Forelimb muscle (tissue), 1 donor: Measurements from ENCODE around the gene MCL1. TPM values are rescaled to one million over a fixed set of nuclear protein-coding genes. Genes with fewer than 3 reads are reported as not detected.
A peak's percentile ranks its signal among the peaks of the same experiment; 100 is the strongest.
"Not testable (repeated sequence)": the region's sequence is repeated elsewhere in the genome, so short reads cannot be mapped to it uniquely, and the experiment has no call there.

Source experiments
- DNase-seq: peaks from one replicate; pipeline ENCODE4 v3.0.0-alpha.2; 2013; ENCODE audit warnings: low read depth
- polyA plus RNA-seq: library from polyadenylated mRNA; unstranded; fragments of 120-200 nt; gene quantifications from one replicate; pipeline ENCODE4 v1.2.1, GENCODE V29; 2013; ENCODE audit not compliant: insufficient read length

The MCL1 gene
- 126 TPM for polyA plus RNA-seq

DNA sequence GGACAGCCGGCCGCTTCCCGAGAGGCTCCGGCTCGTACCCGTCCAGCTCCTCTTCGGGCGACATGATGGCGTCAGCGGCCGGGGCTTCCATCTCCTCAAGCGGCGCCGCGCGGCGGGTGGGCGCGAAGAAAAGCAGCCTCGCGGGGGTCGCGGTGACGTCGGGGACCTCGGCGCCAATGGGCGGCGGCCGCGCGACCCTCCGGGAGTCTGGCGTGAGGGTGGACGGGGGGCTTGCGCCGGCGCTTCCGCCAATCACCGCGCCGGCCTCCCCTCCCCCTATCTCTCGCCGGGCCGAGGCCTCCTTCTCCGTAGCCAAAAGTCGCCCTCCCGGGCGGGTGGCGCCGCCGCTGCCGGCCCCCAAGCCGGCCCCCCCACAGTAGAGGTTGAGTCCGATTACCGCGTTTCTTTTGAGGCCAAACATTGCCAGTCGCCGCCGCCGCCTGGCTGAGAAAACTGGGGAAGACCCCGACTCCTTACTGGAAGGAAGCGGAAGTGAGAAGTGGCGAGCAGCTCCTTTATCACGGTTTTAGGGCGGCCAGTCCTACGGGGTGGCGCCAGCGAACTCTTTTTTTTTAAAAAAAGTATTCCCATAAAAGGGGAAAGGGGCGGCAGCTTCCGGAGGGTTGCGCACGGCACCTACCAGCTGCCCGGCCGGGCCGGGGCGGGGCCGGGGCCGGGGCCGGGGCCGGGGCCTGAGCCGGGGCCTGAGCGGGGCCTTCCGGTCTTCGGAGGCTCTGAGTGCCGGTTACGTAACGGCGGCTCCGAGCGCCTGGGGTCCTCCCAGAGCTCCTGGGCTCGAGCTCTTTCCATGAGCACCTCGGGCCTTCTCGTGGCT lies at the start of gene MCL1:
Gene MCL1, minus strand, starts transcription at position 501 of the 835 bp plus-strand sequence. Its CDS starts 80 bp downstream, at position 421.
- peak; percentile 86 for DNase-seq

DNA sequence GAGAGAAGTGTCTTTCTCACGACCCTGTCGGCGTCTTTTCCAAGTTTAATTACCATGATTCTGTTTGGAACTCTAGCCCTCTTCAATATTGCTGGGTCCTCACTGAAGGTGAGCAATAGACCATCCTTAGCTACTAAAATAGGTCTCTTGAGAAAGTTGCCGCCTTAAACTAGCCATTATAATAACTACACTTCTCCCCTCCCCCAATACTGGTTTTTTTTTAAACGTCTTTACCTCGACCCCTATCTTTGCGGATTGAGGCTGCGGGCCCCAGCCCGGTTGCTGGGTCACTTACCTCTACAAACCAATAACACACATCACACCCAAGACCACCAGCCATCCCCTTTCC lies 49.3 kb upstream of the MCL1 start:
- no peak for DNase-seq

- DNase-seq = no peak
Observed at GRCh38 chr1:150627826-150628410, 48.5 kb upstream of the MCL1 start.

DNA sequence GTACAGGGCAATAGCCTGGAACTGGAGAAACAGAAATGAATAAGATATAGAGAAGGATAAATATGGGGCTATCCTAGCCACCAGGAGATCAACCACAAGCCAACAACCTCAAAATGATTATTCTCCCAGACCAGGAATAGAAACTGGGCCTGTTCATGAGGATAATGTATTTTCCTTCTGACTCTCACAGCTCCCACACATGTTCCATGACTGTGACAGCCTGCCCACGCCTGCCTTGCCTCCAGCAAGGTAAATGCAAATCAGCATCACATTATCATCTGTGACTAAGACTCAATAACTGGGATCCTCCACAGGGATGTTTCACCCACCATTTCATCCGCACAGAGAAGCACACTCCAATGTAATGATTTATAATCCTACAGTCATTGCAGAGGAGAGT lies 46.7 kb upstream of the MCL1 start:
- no peak for DNase-seq

GRCh38 chr1:150624546-150624945 lies 45.1 kb upstream of the MCL1 start:
- not testable (repeated sequence) for DNase-seq

- not testable (repeated sequence) for DNase-seq
Observed at GRCh38 chr1:150624134-150624533, 44.7 kb upstream of the MCL1 start.

DNA sequence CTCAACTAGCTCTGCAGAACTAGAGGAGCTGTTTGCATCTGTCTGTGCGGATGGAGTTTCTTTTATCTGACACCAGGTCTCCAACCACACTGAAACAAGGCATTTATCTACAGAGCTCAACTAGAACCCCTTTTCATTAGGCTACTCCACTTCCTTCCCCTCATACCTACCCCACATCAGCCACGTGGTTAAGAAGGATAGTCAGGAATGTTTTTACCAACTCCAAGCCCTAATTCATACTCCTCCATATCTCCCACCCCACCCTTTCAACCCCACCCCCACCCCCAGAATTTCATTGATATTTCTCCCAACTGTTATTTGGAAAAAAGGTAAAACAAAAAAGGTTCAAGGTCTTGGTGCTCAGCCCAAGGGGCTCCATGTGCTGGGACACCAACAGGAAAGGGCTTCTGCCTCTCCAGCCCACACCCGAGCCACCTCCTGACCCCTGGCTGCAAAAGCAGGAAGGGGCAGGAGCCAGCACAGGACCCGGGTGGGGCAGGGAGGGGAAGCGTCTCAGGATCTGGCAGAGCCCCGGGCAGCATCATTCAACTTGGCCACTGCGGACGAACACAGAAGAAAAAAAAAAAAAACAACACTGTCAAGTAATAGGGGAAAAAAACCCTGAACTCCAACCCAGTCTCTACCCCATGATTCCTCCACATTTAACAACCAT lies 43.0 kb upstream of the MCL1 start:
- no peak for DNase-seq

DNA sequence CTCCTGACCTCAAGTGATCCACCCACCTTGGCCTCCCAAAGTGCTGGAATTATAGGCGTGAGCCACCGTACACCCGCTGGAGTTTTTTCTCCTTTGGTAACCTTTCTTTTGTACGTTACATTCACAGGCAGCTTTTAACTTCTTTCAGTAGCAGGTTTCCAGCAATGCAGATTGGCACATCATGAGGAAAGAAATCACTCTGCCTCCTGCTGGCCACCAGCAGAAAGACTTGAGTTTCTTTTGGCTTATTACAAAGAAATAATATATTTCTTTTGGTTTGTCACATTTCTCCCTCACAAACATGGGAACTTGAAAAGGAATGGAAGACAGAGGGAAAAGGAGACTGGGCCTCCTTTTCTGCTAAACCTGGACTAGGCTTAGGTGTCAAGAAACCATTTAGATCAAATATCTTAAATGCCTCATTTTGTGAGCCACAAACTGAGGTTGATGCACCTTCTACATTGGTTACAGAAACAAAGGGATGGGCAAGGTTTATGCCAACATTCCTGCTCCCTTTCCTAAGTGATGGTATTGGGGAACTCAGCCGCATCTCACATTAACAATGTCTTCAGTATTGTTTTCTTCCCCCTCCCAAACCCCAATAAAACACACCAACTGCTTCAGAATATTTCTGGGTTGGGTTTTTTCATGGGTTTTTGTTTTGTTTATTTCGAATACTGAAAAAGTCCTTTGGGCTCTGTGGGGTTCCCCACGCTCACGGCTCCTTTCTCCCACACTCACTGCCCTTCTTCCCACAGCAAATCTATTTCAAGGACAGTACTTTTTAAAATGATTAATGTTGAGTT lies 42.3 kb upstream of the MCL1 start:
- no peak for DNase-seq

DNA sequence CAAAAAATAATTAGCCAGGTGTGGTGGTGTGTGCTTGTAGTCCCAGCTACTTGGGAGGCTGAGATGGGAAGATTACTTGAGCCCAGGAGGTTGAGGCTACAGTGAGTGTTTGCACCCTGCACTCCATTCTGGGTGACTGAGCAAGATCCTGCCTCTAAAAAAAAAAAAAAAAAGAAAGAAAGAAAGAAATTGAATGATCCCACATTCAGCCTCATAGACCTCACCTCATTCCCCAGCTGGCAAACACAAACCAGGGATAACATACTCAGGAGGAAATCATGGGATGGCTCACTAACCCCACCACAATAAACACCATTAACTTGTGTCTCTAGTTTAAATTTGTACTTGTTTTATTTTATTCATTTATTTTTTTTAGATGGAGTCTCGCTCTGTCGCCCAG lies 41.5 kb upstream of the MCL1 start:
- DNase-seq = no peak

DNA sequence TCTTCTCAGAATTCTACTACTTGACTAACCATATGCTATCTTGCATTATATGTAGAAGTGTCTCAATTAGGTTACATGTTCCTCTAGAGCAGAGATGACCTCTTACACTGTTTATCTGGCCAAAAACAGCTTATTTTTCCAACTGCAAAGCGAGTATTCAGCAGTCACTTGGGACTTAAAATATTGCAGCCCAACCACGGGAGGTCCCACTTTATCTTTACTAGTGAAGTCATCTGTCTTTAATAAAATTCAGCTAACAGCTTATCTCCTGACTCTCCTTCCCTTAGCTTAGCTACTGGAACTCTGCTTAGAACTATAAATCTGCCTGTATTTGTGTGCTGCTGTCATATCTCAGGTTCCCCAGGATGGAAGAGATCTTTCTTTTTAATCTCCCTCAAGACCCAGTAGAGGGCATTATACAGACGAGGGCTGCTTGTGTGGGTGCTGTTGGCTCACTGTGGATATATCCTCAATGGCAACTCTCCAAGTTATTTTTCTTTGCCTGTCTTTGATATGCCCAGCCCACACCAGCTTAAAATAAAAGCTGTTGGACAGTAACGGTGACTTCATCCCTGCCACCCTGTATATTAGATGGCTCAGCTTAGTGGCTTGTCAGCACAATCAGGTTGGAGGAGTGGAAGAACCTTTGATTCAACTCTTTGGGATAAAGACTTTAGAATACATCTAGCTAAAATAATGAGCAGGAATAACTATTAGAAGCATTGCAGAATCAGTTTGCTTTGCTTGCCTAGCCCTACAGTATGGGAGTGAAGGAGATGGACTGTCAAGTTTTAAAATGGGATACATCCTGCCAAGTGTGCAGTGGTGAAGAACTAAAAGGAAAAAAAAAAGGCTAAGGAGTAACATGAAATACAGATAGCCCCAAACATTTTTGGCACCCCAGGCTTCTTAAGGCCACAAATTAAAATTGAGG lies 40.4 kb upstream of the MCL1 start:
- DNase-seq = no peak

DNA sequence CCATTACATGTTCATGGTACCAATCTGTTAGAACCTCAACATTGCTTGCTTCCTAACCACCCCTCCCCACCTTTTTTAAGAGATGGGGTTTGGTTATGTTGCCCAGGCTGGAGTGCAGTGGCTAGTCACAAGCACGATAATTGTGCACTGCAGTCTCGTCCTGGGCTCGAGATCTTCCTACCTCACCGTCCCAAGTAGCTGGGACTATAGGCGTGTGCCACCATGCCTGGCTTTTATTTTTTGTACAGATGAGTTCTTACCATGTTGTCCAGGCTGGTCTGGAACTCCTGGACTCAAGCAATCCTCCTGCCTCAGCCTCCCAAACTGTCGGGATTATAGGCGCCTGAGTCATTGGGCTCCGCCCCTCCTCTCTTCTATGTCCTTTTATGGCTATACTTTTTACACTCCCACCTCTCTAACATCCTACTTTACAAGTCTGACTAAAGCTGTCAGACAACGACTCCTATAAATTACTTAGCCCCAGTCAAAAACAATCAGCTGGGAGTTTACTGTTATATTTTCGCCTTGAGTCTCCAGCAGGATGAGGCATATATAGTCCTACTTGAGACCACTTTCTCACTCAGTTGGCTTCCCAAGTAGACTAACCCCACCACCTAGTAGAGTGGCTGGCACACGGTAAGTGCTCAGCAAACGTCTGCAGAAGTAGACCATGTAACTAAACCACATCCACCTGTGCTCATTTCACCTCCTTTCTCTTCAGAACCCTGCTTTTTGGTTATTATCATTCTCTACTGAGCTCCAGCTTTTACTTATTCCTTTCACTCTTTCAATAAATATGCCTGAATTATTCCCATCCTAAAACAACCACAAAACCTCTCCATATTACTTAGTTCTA lies 36.2 kb upstream of the MCL1 start:
- no peak for DNase-seq

DNA sequence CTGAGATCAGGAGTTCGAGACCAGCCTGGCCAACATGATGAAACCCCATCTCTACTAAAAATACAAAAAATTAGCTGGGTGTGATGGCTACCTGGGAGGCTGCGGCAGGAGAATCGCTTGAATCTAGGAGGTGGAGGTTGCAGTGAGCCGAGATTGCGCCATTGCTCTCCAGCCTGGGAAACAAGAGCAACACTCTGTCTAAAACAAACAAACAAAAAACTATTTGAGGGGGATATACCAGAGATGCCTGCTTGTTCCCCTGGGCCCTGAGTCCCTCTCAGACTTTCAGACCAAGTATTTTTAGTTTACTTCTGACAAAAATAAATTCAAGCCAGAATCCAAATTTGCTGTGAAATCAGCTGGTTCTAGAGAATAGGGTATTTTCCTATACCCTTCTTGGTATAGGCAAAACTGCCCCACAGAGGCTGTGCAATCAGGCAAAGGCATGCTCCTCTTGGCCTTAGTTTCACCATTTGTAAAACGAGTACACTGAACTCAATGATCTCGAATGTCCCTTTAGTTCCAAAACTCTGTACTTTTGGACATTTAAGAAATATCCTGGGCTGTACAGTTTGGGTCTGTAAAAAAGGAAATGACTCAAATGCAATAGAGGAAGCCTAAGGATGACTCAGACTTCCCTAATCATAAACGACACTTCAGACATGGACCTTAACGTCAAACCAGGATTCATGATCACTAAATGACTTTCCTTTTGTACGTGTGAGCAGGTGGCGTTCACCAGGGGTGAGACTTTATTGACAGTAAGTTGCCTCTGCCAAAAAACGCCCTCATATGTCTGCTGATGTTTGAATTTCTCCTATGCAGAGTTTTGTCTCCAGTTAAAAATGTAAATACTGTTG lies 33.9 kb upstream of the MCL1 start:
- no peak for DNase-seq

- no peak for DNase-seq
Observed at GRCh38 chr1:150612014-150612345, 32.6 kb upstream of the MCL1 start.

- no peak for DNase-seq
Observed at GRCh38 chr1:150610576-150610975, 31.2 kb upstream of the MCL1 start.

- no peak for DNase-seq
Observed at GRCh38 chr1:150609732-150610131, 30.3 kb upstream of the MCL1 start.

- no peak for DNase-seq
Observed at GRCh38 chr1:150606463-150607142, 27.2 kb upstream of the MCL1 start.

DNA sequence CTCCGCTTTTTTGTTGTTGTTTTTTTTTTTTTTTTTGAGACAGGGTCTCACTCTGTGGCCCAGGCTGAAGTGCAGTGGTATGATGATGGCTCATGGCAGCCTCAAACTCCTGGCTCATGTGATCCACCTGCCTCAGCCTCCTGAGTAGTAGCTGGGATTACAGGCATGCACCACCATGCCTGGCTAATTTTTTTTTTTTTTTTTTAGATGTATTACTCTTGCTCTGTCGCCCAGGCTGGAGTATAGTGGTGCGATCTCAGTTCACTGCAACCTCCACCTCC lies 26.0 kb upstream of the MCL1 start:
- not testable (repeated sequence) for DNase-seq

GRCh38 chr1:150604226-150604588 lies 24.8 kb upstream of the MCL1 start:
- DNase-seq = no peak

DNA sequence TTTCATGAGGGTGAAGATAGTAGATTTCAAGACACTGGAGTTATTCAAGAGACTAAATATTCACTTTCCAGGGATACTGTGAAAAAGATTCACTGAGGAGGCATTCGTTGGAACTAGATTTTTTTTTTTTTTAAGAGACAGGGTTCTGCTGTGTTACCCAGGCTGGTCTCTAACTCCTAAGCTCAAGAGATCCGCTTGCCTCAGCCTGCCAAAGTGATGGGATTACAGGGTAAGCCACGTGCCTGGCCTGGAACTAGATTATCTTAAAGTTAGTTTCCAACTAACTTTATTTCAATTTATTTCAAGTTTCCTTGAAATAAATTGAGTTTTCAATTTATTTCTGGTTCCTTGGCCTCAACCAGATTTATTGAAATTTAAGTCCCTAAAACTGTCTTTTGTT lies 24.3 kb upstream of the MCL1 start:
- no peak for DNase-seq
